ENCODE data around the gene TRPM3. TPM values are rescaled to one million over a fixed set of nuclear protein-coding genes. Genes with fewer than 3 reads are reported as not detected.

Gene TRPM3
- total and polyA plus RNA-seq, 9 of the 15 experiments (the other 6 are each of a cell fraction or from before 2014, with no cell fraction given) = 0.04 TPM; not detected in 8

DNA sequence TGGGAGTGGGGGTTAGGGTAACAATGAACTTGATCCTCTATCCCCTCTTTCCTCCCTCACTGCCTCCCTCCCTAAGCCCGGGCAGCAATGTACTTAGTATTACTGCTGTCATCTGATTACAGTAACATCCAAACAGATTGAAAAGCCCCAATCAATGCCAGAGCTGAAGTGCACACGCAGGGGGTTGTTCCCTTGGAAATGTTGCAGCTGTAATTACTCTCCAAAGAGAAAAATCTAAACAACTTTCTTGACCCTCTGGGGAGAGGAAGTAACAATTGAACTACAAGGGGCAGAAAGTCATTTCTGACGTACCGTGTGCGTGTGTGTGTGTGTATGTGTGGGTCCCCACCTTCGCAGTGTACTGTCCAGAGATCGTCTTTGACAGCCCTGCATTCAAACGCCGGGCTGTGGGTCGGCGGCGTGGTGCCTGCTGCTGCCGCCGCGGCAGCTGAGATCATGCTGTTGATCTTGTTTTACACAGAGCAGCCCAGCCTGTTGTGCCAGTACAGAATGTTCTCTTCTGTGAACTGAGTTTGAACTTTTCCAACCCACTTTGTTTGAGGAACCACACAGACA lies 640.9 kb downstream of the TRPM3 start:
- no TSS peak for BruUV-seq (replicated peaks)
- peak overlapping the region; percentile 74; the same call in 1 of the 2 replicates for H2AFZ ChIP-seq (ENCODE audit: low read depth, low read length)
- peak overlapping the region in 1 of 2 experiments; percentile 50; a peak in 2 of 4 replicates for H3K9ac ChIP-seq (ENCODE audit: insufficient read depth in 1 of 2, low read depth in 2 of 2, low read length in 2 of 2)

More for the DNA sequence above, 640.9 kb downstream of the TRPM3 start:
- ChIA-PET POLR2A (interaction anchor here (1.0 kb wide), 1 partner anchor 11 kb away, joined by 3 read pairs; no protein-coding TSS in a partner anchor), CTCF (ENCODE audit: low intra/inter-chr PET ratio) (no interaction called here)
- intact Hi-C loops (cut with micrococcal nuclease) (loop anchor here (10.0 kb wide), 1 partner anchor 226 kb away; the partner anchor contains the start of gene SMC5), in situ Hi-C loops (cut with MboI) (no loop called here)
- Histone ChIP-seq H3K27me3 (ENCODE audit: control insufficient read depth in 2 of 2, insufficient read depth in 2 of 2, low read length in 2 of 2) (no peaks in the 10 kb centered on the region), H3K9me3 (replicated peaks; ENCODE audit: control insufficient read depth, insufficient read depth, low read depth, low read length) (no peaks in the 10 kb centered on the region), H3K79me2 (ENCODE audit: control insufficient read depth, insufficient read depth, low read length) (no peaks in the 10 kb centered on the region), H3K36me3 (ENCODE audit: control insufficient read depth, insufficient read depth, low read length) (no peaks in the 10 kb centered on the region), H3K4me2 (ENCODE audit: insufficient read depth, low read length) (no peak overlapping the region), H3K4me3 (no peak overlapping the region), H3K27ac (ENCODE audit: extremely low read depth, low read depth, low read length) (no peak overlapping the region), H4K20me1 (replicated peaks; ENCODE audit: control insufficient read depth, insufficient read depth, low read length) (no peaks in the 10 kb centered on the region), H3K4me1 (replicated peaks in 1 of 2; ENCODE audit: control insufficient read depth in 2 of 2, insufficient read depth in 2 of 2, low read length in 2 of 2) (peaks cover 5 to 24% of the 10 kb centered on the region in 2 experiments; a peak in 4 of 5 replicates), H3K9me1 (ENCODE audit: control insufficient read depth, insufficient read depth, low read length) (no peaks in the 10 kb centered on the region)
- no peak for FAIRE-seq
- TF ChIP-seq SRSF1 (IDR thresholded peaks at IDR 0.05; ENCODE audit: low read depth, low read length) (no peak), SAFB (IDR thresholded peaks at IDR 0.05; ENCODE audit: borderline replicate concordance, low read depth, low read length) (no peak), NR2F6 (CRISPR knock-in tag; IDR thresholded peaks at IDR 0.05) (no peak), THRAP3 (IDR thresholded peaks at IDR 0.05; ENCODE audit: borderline replicate concordance) (no peak), ZNF695 (CRISPR knock-in tag; IDR thresholded peaks at IDR 0.05) (no peak), MCM2 (IDR thresholded peaks at IDR 0.05; ENCODE audit: low read depth) (no peak), CBFA2T2 (conservative IDR thresholded peaks at IDR 0.05) (no peak), NFATC3 (IDR thresholded peaks at IDR 0.05) (no peak), FOXM1 (IDR thresholded peaks at IDR 0.05; ENCODE audit: low read depth) (no peak), FOXM1 (CRISPR knock-in tag; IDR thresholded peaks at IDR 0.05; ENCODE audit: low read depth) (no peak)
- TF ChIP-seq, protein P1, sequence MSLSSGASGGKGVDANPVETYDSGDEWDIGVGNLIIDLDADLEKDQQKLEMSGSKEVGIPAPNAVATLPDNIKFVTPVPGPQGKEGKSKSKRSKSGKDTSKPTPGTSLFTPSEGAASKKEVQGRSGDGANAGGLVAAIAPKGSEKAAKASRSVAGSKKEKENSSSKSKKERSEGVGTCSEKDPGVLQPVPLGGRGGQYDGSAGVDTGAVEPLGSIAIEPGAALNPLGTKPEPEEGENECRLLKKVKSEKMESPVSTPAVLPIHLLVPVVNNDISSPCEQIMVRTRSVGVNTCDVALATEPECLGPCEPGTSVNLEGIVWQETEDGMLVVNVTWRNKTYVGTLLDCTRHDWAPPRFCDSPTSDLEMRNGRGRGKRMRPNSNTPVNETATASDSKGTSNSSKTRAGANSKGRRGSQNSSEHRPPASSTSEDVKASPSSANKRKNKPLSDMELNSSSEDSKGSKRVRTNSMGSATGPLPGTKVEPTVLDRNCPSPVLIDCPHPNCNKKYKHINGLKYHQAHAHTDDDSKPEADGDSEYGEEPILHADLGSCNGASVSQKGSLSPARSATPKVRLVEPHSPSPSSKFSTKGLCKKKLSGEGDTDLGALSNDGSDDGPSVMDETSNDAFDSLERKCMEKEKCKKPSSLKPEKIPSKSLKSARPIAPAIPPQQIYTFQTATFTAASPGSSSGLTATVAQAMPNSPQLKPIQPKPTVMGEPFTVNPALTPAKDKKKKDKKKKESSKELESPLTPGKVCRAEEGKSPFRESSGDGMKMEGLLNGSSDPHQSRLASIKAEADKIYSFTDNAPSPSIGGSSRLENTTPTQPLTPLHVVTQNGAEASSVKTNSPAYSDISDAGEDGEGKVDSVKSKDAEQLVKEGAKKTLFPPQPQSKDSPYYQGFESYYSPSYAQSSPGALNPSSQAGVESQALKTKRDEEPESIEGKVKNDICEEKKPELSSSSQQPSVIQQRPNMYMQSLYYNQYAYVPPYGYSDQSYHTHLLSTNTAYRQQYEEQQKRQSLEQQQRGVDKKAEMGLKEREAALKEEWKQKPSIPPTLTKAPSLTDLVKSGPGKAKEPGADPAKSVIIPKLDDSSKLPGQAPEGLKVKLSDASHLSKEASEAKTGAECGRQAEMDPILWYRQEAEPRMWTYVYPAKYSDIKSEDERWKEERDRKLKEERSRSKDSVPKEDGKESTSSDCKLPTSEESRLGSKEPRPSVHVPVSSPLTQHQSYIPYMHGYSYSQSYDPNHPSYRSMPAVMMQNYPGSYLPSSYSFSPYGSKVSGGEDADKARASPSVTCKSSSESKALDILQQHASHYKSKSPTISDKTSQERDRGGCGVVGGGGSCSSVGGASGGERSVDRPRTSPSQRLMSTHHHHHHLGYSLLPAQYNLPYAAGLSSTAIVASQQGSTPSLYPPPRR (CRISPR knock-in tag; IDR thresholded peaks at IDR 0.05; ENCODE audit: borderline replicate concordance) = no peak
- WGBS (ENCODE audit: insufficient coverage, low coverage, missing lambda C conversion rate) = 50% methylated on average over 6 of the region's 15 CpGs
- no peak for ATAC-seq
- DNase-seq (ENCODE audit: extremely low read depth in 1 of 4, low spot score in 3 of 4) = no peak

All from K562 (cell line).